ENCODE measurements around the gene DLG2.
"Not testable (repeated sequence)": the region's sequence is repeated elsewhere in the genome, so short reads cannot be mapped to it uniquely, and the experiment has no call there.

Gene DLG2

GRCh38 chr11:85133636-85134035 is 493.5 kb downstream of the DLG2 start:
- TF ChIP-seq CTCF (IDR thresholded peaks at IDR 0.05; ENCODE audit: insufficient read depth, low read depth, low read length, missing control alignments) = no peak
- DNase-seq (ENCODE audit: low read depth) = no peak
- no peak overlapping the region for H3K4me3 ChIP-seq (ENCODE audit: low read length)

DNA sequence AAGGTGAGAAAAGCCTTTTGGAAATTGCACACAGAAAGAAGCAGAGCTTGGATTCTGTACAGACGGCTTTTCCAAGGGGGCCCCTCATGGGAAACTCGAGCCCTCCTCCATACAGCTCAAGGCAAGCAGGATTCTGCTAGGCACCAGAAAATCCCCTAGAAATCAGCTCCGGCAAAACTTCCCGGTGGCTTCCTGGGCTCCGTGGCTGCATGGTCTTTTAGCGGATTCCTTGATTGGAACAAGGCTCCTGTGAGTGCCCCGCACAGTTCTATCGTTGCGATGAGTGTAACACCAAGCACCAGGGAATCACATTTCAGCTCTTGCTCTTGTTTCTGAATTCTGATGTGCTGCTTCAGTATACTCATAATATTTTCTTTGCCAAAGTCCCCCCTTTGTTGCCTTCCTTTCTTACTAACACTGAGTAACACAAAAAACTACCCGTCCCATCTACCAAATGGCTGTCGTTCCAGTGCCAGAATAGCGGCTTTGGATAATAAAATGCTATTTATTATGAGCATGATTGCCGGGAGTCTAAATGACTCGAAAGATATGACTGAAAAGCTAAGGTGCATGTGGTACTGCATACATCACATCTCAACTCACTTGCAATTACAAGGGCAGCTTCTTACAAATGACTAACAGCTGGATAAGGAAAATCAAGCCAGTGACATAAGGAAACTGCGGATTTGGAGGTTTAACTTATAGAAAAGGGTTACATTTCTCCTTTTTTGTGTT is 494.1 kb downstream of the DLG2 start:
- DNase-seq (ENCODE audit: low read depth) = no peak
- TF ChIP-seq CTCF (IDR thresholded peaks at IDR 0.05; ENCODE audit: insufficient read depth, low read depth, low read length, missing control alignments) = no peak
- H3K4me3 ChIP-seq (ENCODE audit: low read length) = no peak overlapping the region

- no peak for TF ChIP-seq CTCF (IDR thresholded peaks at IDR 0.05; ENCODE audit: insufficient read depth, low read depth, low read length, missing control alignments)
- no peak for DNase-seq (ENCODE audit: low read depth)
- no peak overlapping the region for H3K4me3 ChIP-seq (ENCODE audit: low read length)
Measured at GRCh38 chr11:85127349-85127748, 499.8 kb downstream of the DLG2 start.

DNA sequence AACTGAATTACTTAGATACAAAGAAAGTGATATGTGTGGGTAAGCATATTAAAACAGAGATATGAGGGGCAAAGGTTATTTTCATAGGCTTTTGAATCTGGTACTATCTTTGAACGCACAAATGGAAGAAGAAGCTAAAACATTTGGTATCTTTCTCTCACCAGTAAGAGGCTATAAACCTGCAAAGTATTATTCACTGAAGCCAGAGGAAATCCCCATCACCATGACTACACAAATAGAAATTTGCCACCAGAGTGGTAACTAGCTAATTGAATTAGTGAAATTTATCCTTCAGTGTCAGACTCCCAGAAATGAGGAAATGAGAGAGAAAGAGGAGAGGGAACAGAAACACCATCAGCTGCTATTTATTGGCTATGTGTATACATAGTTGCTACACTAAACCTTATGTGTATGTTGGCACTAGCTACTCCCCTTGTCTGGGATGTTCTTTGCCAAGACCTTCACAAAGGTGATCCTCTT is 503.4 kb downstream of the DLG2 start:
- H3K4me3 ChIP-seq (ENCODE audit: low read length) = no peak overlapping the region
- no peak for DNase-seq (ENCODE audit: low read depth)

DNA sequence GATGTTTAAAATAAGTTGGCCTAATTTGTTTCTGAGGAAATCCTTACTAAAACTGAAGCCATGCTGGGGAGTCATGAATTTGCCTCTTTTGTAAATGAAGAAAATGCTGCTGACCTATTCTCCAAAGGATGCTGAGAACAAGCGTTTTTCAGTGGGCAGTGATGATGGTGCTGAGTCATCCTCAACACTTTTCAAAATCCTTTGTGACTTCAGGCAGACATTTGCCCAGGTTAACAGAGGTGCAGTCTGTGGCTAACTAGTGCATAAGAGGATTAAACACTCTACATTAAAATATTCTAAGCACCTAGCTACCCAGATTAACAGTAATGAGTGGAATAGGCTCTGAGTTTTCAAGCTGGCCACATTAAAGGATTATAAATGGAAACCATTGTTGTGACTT is 509.0 kb downstream of the DLG2 start:
- no peak for TF ChIP-seq CTCF (IDR thresholded peaks at IDR 0.05; ENCODE audit: insufficient read depth, low read depth, low read length, missing control alignments)
- DNase-seq (ENCODE audit: low read depth) = no peak
- no peak overlapping the region for H3K4me3 ChIP-seq (ENCODE audit: low read length)

More for the DNA sequence above, 503.4 kb downstream of the DLG2 start:
- TF ChIP-seq CTCF (IDR thresholded peaks at IDR 0.05; ENCODE audit: insufficient read depth, low read depth, low read length, missing control alignments) = no peak

DNA sequence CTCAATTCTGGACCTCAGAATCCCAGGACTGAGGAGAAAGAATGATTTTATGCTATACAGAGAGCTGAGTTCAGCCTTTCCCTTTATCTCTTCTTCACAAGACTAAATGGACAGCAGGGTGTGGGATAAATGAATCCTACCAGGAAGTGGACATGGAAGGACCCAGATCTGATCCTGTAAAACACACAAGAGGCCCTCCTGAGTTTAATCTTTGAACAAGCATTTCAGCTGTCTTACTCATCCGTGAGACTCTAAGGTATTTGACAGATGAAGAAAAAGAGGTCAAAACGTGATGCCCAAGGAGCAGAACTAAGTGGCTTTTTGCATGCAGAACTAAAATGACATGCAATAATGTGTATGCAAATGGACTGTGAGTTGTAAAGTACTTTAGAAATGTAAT is 511.3 kb downstream of the DLG2 start:
- TF ChIP-seq CTCF (IDR thresholded peaks at IDR 0.05; ENCODE audit: insufficient read depth, low read depth, low read length, missing control alignments) = no peak
- no peak overlapping the region for H3K4me3 ChIP-seq (ENCODE audit: low read length)
- no peak for DNase-seq (ENCODE audit: low read depth)

DNA sequence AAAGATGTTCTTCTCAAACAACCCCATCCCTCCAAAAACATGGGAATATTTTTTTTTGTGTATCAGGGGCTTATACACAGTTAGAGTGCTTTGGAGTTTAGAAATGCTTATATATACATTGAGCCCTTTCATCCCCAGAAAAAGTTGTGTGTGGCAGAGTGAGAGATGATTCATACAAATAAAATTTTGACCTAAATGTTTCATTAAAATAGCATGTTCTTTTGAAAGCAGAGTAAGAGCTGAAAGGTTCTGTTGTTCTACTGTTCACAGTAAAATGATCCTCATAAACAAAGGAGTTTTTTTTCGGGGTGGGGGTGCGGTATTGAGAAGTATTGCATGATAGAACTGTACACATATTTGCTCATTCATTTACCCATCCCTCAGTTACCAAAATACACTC is 512.4 kb downstream of the DLG2 start:
- no peak for TF ChIP-seq CTCF (IDR thresholded peaks at IDR 0.05; ENCODE audit: insufficient read depth, low read depth, low read length, missing control alignments)
- no peak overlapping the region for H3K4me3 ChIP-seq (ENCODE audit: low read length)
- peak; percentile 10 for DNase-seq (ENCODE audit: low read depth)

DNA sequence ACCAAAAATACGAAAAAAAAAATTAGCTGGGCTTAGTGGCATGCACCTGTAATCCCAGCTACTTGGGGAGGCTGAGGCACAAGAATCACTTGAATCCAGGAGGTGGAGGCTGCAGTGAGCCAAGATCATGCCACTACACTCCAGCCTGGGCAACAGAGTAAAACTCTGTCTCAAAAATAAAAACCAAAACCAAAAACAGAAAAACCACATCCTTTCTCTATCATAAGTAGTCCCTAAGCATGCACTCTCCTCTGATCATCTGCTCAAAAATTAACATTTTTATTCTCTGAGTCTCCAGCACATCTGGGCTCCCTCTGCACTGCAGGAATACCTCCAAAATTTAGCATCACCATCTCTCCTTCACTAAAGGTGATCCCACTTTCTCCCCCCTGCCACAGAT is 516.9 kb downstream of the DLG2 start:
- not testable (repeated sequence) for H3K4me3 ChIP-seq (ENCODE audit: low read length); DNase-seq (ENCODE audit: low read depth)

Measured in epithelial cell of esophagus (primary cell).